IMR-90 (cell line): ENCODE data around the gene NPR3.

Source experiments
- CEBPB ChIP-seq: IDR thresholded peaks from 2 replicates; pipeline ENCODE4 v1.6.1; 2012; ENCODE audit warnings: low read depth, low read length, improper control_type of control experiment
- CTCF ChIP-seq: conservative IDR thresholded peaks from 2 replicates; pipeline ENCODE4 v1.5.1; 2012; ENCODE audit warnings: mild to moderate bottlenecking, low read depth, low read length, improper control_type of control experiment
- ELK1 ChIP-seq: fragments of 150-350 bp; IDR thresholded peaks from 2 replicates; pipeline ENCODE4 v1.6.1; 2016; ENCODE audit warnings: low read depth, mild to moderate bottlenecking, low read length, moderate library complexity, borderline replicate concordance
- MXI1 ChIP-seq: IDR thresholded peaks from 2 replicates; pipeline ENCODE4 v1.6.1; 2012; ENCODE audit warnings: low read depth, mild to moderate bottlenecking, low read length, moderate library complexity, borderline replicate concordance
- POLR2A ChIP-seq: IDR thresholded peaks from 2 replicates; pipeline ENCODE4 v1.6.1; 2012; ENCODE audit warnings: mild to moderate bottlenecking, low read depth, low read length
- RCOR1 ChIP-seq: IDR thresholded peaks from 2 replicates; pipeline ENCODE4 v1.6.1; 2012; ENCODE audit warnings: mild to moderate bottlenecking, low read length, improper control_type of control experiment; ENCODE audit not compliant: insufficient replicate concordance
- USF2 ChIP-seq: fragments of 150-350 bp; IDR thresholded peaks from 2 replicates; pipeline ENCODE4 v1.6.1; 2017; ENCODE audit warnings: mild to moderate bottlenecking, antibody characterized with exemption, low read length, low read depth

- TF ChIP-seq ELK1 (no peak), CTCF (no peak), RCOR1 (no peak), MXI1 (no peak), POLR2A (no peak), USF2 (no peak), CEBPB (peak; percentile 44; the same call in 1 of the 2 replicates)
Observed at GRCh38 chr5:32713361-32713769, 2.2 kb downstream of the NPR3 start.
